ENCODE measurements around the gene ESRRG.

ESRRG gene

GRCh38 chr1:216560527-216560926, 162.7 kb downstream of the ESRRG start:
- peaks cover 0 to 7% of the 10 kb centered on the region in 2 donors for H3K9me3 Mint-ChIP-seq
- no peaks in the 10 kb centered on the region for H3K27me3 Mint-ChIP-seq
- no peak for ATAC-seq (replicated peaks)
- no peaks in the 10 kb centered on the region for H3K36me3 Mint-ChIP-seq (ENCODE audit: insufficient read depth)
- DNase-seq = no peak
- H3K4me3 Mint-ChIP-seq = no peak overlapping the region
- no peak overlapping the region for H3K27ac Mint-ChIP-seq
- H3K4me1 Mint-ChIP-seq (ENCODE audit: low read depth in 2 of 2) = no peaks in the 10 kb centered on the region

- ATAC-seq (replicated peaks) = no peak
- no peak overlapping the region for H3K27ac Mint-ChIP-seq
- no peaks in the 10 kb centered on the region for H3K4me1 Mint-ChIP-seq (ENCODE audit: low read depth in 2 of 2)
- DNase-seq = no peak
- no peak overlapping the region for H3K4me3 Mint-ChIP-seq
- H3K36me3 Mint-ChIP-seq (ENCODE audit: insufficient read depth) = no peaks in the 10 kb centered on the region
- H3K9me3 Mint-ChIP-seq = peaks cover 0 to 14% of the 10 kb centered on the region in 2 donors
- no peaks in the 10 kb centered on the region for H3K27me3 Mint-ChIP-seq
Observed at GRCh38 chr1:216559359-216559758, 163.9 kb downstream of the ESRRG start.

- Mint-ChIP-seq H3K4me3 (no peak overlapping the region), H3K36me3 (ENCODE audit: insufficient read depth) (no peaks in the 10 kb centered on the region), H3K27ac (no peak overlapping the region)
Observed at GRCh38 chr1:216555653-216556052, 167.6 kb downstream of the ESRRG start.

GRCh38 chr1:216554934-216555333, 168.3 kb downstream of the ESRRG start:
- no peak for ATAC-seq (replicated peaks)
- Mint-ChIP-seq H3K27me3 (no peaks in the 10 kb centered on the region), H3K27ac (no peak overlapping the region), H3K4me1 (ENCODE audit: low read depth in 2 of 2) (no peaks in the 10 kb centered on the region), H3K9me3 (peaks cover 0 to 14% of the 10 kb centered on the region in 2 donors), H3K36me3 (ENCODE audit: insufficient read depth) (no peaks in the 10 kb centered on the region), H3K4me3 (no peak overlapping the region)
- DNase-seq = no peak

More at GRCh38 chr1:216555653-216556052, 167.6 kb downstream of the ESRRG start:
- DNase-seq (no peak), ATAC-seq (replicated peaks) (no peak)
- Mint-ChIP-seq H3K4me1 (ENCODE audit: low read depth in 2 of 2) (no peaks in the 10 kb centered on the region), H3K9me3 (peaks cover 0 to 14% of the 10 kb centered on the region in 2 donors), H3K27me3 (no peaks in the 10 kb centered on the region)

GRCh38 chr1:216553766-216554165, 169.5 kb downstream of the ESRRG start:
- no peak for DNase-seq
- H3K36me3 Mint-ChIP-seq (ENCODE audit: insufficient read depth) = no peaks in the 10 kb centered on the region

GRCh38 chr1:216553040-216553439, 170.2 kb downstream of the ESRRG start:
- ATAC-seq (replicated peaks) (no peak), DNase-seq (no peak)
- no peaks in the 10 kb centered on the region for H3K4me1 Mint-ChIP-seq (ENCODE audit: low read depth in 2 of 2)
- no peaks in the 10 kb centered on the region for H3K27me3 Mint-ChIP-seq
- no peaks in the 10 kb centered on the region for H3K36me3 Mint-ChIP-seq (ENCODE audit: insufficient read depth)
- H3K9me3 Mint-ChIP-seq = peaks cover 0 to 24% of the 10 kb centered on the region in 2 donors
- no peak overlapping the region for H3K27ac Mint-ChIP-seq
- no peak overlapping the region for H3K4me3 Mint-ChIP-seq

More at GRCh38 chr1:216553766-216554165, 169.5 kb downstream of the ESRRG start:
- Mint-ChIP-seq H3K9me3 (peaks cover 0 to 24% of the 10 kb centered on the region in 2 donors), H3K4me1 (ENCODE audit: low read depth in 2 of 2) (no peaks in the 10 kb centered on the region), H3K27ac (no peak overlapping the region), H3K27me3 (no peaks in the 10 kb centered on the region), H3K4me3 (no peak overlapping the region)
- no peak for ATAC-seq (replicated peaks)

DNA sequence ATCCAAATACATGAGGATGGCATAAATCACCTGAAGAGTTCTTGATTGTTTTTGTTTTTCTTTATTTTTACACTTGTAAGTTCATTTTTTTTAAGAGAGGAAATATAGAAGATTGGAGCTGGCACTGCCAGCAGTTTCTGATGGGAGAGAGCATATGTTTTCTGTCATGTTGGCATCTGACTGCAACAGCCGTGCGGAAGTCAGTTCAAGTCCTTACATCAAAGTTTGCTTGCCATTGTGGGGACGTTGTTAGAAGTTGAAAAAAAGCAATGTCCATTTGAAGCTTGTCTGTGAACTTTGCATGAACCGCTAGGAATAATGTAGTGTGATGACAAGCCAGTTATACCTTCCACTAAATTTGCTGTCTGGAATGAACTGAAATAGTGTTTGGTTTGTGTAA, 173.4 kb downstream of the ESRRG start:
- no peaks in the 10 kb centered on the region for H3K27me3 Mint-ChIP-seq
- no peaks in the 10 kb centered on the region for H3K36me3 Mint-ChIP-seq (ENCODE audit: insufficient read depth)

DNA sequence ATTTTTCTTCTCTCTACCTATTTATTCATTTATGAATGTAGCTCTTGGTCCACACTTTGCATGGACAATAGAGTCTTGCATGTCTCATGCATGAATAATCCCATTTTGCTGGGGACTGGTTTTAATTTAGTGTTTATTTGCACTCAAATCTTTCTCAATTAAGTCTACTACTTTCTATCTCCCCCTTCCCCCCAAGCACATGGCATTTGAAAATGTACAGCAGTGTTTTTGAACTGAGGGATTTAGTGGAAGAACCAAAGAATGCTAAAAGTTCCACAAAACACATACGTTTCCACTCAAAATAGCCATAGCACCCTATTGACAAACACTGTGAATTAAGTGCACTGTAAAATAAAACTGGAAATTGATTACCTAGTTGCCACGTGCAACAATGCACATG, 180.5 kb downstream of the ESRRG start:
- Mint-ChIP-seq H3K4me1 (ENCODE audit: low read depth in 2 of 2) (no peaks in the 10 kb centered on the region), H3K9me3 (peaks cover 5 to 10% of the 10 kb centered on the region in 2 donors), H3K27ac (no peak overlapping the region), H3K36me3 (ENCODE audit: insufficient read depth) (no peaks in the 10 kb centered on the region), H3K4me3 (no peak overlapping the region), H3K27me3 (no peaks in the 10 kb centered on the region)
- no peak for DNase-seq
- no peak for ATAC-seq (replicated peaks)

More for the DNA sequence above, 173.4 kb downstream of the ESRRG start:
- no peak overlapping the region for H3K4me3 Mint-ChIP-seq
- H3K9me3 Mint-ChIP-seq = peaks cover 0 to 13% of the 10 kb centered on the region in 2 donors
- ATAC-seq (replicated peaks) = no peak
- no peak for DNase-seq
- H3K4me1 Mint-ChIP-seq (ENCODE audit: low read depth in 2 of 2) = no peaks in the 10 kb centered on the region
- no peak overlapping the region for H3K27ac Mint-ChIP-seq

DNA sequence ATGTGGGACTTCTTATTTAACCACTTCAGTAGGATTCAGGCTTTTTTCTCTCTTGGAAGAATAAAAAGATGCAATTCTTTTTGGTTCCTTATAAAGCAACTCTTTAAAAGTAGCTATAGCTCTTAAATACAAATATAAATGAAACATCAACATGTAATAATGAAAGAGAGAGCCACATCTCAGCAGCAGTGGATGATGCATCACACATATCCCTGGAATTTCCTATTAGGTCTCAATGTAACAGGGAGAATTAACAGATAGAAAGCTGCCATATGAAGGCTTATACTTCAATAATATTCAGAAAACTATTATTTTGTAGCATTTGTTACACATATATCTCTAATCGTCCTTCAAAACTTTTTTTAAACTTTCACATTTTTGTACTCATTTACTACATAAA, 181.0 kb downstream of the ESRRG start:
- Mint-ChIP-seq H3K36me3 (ENCODE audit: insufficient read depth) (no peaks in the 10 kb centered on the region), H3K4me3 (no peak overlapping the region), H3K27ac (no peak overlapping the region), H3K27me3 (no peaks in the 10 kb centered on the region), H3K9me3 (peaks cover 7 to 10% of the 10 kb centered on the region in 2 donors), H3K4me1 (ENCODE audit: low read depth in 2 of 2) (no peaks in the 10 kb centered on the region)
- DNase-seq = no peak
- ATAC-seq (replicated peaks) = no peak

DNA sequence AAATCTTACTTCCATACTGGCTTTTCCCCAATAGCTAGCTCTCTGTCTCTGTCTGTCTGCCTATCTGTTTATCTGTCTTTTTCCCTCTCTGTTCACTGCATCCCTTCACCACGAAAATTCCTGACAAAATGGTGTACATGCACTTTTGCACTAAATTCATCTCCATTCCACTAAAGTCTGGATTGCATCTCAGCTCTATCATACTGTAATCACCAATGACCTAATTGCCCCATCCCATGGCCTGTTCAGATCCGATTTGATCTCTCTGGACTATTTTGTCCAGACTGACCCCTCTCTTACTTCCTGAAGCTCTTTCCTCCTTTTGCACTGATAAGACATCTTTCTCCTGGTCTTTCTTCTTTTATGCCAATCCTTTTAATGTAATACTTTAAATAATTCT, 187.5 kb downstream of the ESRRG start:
- no peak for DNase-seq
- H3K4me3 Mint-ChIP-seq = no peak overlapping the region
- no peaks in the 10 kb centered on the region for H3K36me3 Mint-ChIP-seq (ENCODE audit: insufficient read depth)
- no peaks in the 10 kb centered on the region for H3K27me3 Mint-ChIP-seq
- no peak for ATAC-seq (replicated peaks)
- peaks cover 15 to 35% of the 10 kb centered on the region in 2 donors for H3K9me3 Mint-ChIP-seq
- H3K27ac Mint-ChIP-seq = no peak overlapping the region
- H3K4me1 Mint-ChIP-seq (ENCODE audit: low read depth in 2 of 2) = no peaks in the 10 kb centered on the region

- ATAC-seq (replicated peaks) (no peak), DNase-seq (no peak)
- Mint-ChIP-seq H3K9me3 (peaks cover 15 to 35% of the 10 kb centered on the region in 2 donors), H3K27ac (no peak overlapping the region), H3K4me1 (ENCODE audit: low read depth in 2 of 2) (no peaks in the 10 kb centered on the region), H3K27me3 (no peaks in the 10 kb centered on the region), H3K36me3 (ENCODE audit: insufficient read depth) (no peaks in the 10 kb centered on the region), H3K4me3 (no peak overlapping the region)
Observed at GRCh38 chr1:216535059-216535458, 188.2 kb downstream of the ESRRG start.

GRCh38 chr1:216533776-216534175, 189.5 kb downstream of the ESRRG start:
- ATAC-seq (replicated peaks) (no peak), DNase-seq (no peak)
- H3K4me3 Mint-ChIP-seq = no peak overlapping the region
- H3K36me3 Mint-ChIP-seq (ENCODE audit: insufficient read depth) = no peaks in the 10 kb centered on the region
- no peak overlapping the region for H3K27ac Mint-ChIP-seq
- H3K9me3 Mint-ChIP-seq = peaks cover 13 to 35% of the 10 kb centered on the region in 2 donors
- no peaks in the 10 kb centered on the region for H3K4me1 Mint-ChIP-seq (ENCODE audit: low read depth in 2 of 2)
- H3K27me3 Mint-ChIP-seq = no peaks in the 10 kb centered on the region

DNA sequence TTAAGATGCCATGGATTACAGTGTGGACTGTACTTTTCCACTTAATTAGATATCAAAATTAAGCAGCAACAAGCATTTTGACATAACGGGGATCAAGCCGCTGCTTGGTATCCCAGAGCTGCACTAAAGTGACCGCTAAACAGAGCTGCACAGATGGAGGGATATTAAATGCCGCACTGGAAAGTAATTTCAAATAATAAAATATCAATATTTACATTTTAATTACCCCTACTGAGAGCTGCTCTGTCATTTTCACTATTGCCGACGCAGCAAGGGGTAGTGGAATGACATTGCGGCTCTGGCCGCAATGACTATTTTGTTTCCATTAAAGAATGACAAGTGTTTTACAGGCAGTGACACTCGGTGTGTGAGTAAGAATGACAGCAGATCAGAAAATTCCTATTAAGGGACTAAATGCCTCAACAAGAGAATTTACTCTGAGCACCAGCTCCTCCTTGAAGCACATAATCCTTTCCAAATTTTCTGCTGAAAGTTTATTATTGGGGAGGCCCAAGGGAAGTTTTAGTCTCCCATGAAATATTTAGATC, 190.9 kb downstream of the ESRRG start:
- Mint-ChIP-seq H3K27ac (no peak overlapping the region), H3K4me3 (no peak overlapping the region), H3K36me3 (ENCODE audit: insufficient read depth) (no peaks in the 10 kb centered on the region), H3K9me3 (peaks cover 14 to 28% of the 10 kb centered on the region in 2 donors), H3K4me1 (ENCODE audit: low read depth in 2 of 2) (no peaks in the 10 kb centered on the region), H3K27me3 (no peaks in the 10 kb centered on the region)
- DNase-seq = no peak
- ATAC-seq (replicated peaks) = no peak

DNA sequence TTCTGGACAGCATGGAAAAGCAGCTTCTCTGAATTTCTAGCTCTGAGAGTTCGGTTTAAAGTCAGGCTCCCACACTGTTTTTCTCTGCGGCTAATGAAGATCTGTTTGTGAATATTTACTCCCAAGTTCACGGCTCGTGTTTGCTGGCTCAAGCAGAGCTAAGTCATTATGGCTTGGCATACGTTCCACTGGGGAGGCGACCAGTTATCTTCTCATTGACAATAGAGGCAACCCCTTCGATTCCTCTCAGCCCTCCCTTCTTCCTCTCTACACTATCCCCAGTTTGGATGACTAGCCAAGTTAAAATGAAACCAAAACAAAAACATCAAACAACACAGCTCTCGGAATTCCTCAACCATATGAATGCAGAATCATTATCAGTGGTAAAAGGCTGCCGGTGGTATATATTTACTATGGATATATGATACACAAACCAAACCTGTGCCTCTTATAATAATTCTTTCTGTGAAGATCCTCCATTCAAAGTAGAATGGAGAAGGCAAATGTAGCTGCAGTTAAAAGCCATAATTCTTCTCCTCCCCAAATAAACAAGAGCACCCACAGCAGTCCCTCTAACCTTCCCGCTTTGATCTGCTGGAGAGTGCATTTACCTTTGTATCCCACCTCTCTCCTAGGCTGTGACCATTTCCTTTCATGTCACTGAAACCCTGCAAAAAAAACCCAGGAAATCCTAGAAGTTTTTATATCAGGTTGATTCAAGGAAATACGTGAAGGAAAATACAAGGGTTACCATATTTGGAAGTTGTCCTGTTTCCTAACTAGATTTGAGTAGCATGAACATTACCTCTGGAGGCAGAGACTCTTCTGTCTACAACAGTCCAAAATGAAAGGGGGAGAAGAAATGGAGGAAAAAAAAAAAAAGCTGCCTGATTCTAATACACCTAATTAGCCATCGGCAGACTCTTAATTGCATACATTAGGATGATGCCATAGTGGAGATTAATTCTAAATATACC, 191.7 kb downstream of the ESRRG start:
- Mint-ChIP-seq H3K4me3 (no peak overlapping the region), H3K36me3 (ENCODE audit: insufficient read depth) (no peaks in the 10 kb centered on the region), H3K4me1 (ENCODE audit: low read depth in 2 of 2) (no peaks in the 10 kb centered on the region), H3K27me3 (no peaks in the 10 kb centered on the region), H3K9me3 (peaks cover 14 to 22% of the 10 kb centered on the region in 2 donors), H3K27ac (no peak overlapping the region)
- DNase-seq = no peak
- ATAC-seq (replicated peaks) = no peak

All from effector memory CD8-positive, alpha-beta T cell (primary cell).